ENCODE data around the gene CDK2AP2.
"Not testable (repeated sequence)": the region's sequence is repeated elsewhere in the genome, so short reads cannot be mapped to it uniquely, and the experiment has no call there.

GRCh38 chr11:67465530-67465929 is 42.4 kb downstream of the CDK2AP2 start:
- TF ChIP-seq CREB1 (IDR thresholded peaks at IDR 0.05; ENCODE audit: low read depth); KDM1A (IDR thresholded peaks at IDR 0.05; ENCODE audit: borderline replicate concordance); EP300 (IDR thresholded peaks at IDR 0.05; ENCODE audit: borderline replicate concordance in 1 of 2, control insufficient read depth in 1 of 2, low read depth in 2 of 2, low read length in 2 of 2); BRCA1 (IDR thresholded peaks at IDR 0.05; ENCODE audit: low read depth, low read length); MXI1 (IDR thresholded peaks at IDR 0.05; ENCODE audit: low read depth, low read length); POLR2A (IDR thresholded peaks at IDR 0.05; ENCODE audit: low read depth, low read length); ETV6 (conservative IDR thresholded peaks at IDR 0.05 in 1 of 2, IDR thresholded peaks at IDR 0.05 in 1 of 2; ENCODE audit: borderline replicate concordance in 1 of 2, low read depth in 1 of 2); ESRRA (IDR thresholded peaks at IDR 0.05; ENCODE audit: low read length): not testable (repeated sequence)

Data from GM12878 (cell line).